ENCODE data around the gene PYGB. TPM values are rescaled to one million over a fixed set of nuclear protein-coding genes. Genes with fewer than 3 reads are reported as not detected.

Gene PYGB
- total RNA-seq, 1 donor from 2014 or later, result 57.9 TPM

DNA sequence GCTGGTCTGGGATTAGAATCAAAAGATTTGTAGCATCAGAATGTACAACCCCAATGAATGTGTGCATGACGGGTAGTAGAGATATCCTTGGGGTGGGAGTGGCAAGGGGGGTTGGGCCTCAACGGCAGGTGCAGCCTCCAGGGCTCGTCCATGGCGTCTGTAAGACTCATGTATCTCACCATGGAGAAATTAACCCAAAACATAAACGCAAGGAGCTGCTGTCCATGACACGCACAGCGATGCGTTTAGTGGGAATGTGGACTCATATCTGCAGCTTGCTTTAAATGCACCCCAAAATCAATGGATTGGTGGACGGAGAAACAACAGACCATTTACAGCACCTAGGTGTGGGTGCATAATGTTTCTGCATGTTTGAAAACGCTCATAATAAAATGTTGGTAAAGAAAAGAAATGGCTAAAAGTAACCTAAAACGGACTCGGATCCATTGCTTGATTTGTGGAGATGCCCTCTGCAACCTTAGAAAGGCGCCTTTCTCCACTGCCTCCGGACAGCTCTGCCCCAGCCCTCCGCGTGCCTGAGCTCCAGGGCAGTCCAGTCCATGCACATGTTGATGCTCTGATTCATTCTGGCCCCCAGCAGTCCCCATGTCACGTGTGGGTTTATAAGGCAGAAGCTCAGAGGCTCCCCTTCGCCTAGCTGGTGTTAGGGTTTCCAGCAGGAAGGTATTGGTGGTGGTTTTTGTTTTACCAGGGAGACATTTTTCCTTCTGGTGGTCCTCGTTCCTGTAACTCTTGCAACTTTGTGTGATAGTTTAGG, 24.5 kb downstream of the PYGB start:
- TF ChIP-seq CTCF (IDR thresholded peaks at IDR 0.05; ENCODE audit: unreplicated experiment), result no peak
- Mint-ChIP-seq H3K27ac (ENCODE audit: unreplicated experiment) (no peak overlapping the region), H3K27me3 (ENCODE audit: unreplicated experiment) (peaks cover 8% of the 10 kb centered on the region), H3K4me3 (ENCODE audit: unreplicated experiment) (no peak overlapping the region), H3K9me3 (ENCODE audit: unreplicated experiment) (no peaks in the 10 kb centered on the region), H3K4me1 (ENCODE audit: unreplicated experiment) (no peaks in the 10 kb centered on the region), H3K36me3 (ENCODE audit: low read depth, unreplicated experiment) (peaks cover 23% of the 10 kb centered on the region)
- no peak for DNase-seq (ENCODE audit: low spot score)

GRCh38 chr20:25273046-25273445, 25.2 kb downstream of the PYGB start:
- H3K9me3 Mint-ChIP-seq (ENCODE audit: unreplicated experiment), result no peaks in the 10 kb centered on the region
- TF ChIP-seq CTCF (IDR thresholded peaks at IDR 0.05; ENCODE audit: unreplicated experiment), result no peak
- H3K4me1 Mint-ChIP-seq (ENCODE audit: unreplicated experiment), result no peaks in the 10 kb centered on the region
- no peak overlapping the region for H3K27ac Mint-ChIP-seq (ENCODE audit: unreplicated experiment)
- peaks cover 23% of the 10 kb centered on the region for H3K36me3 Mint-ChIP-seq (ENCODE audit: low read depth, unreplicated experiment)
- DNase-seq (ENCODE audit: low spot score), result no peak
- no peak overlapping the region for H3K4me3 Mint-ChIP-seq (ENCODE audit: unreplicated experiment)
- H3K27me3 Mint-ChIP-seq (ENCODE audit: unreplicated experiment), result peaks cover 8% of the 10 kb centered on the region

- peak overlapping the region; percentile 67 for H3K4me3 Mint-ChIP-seq (ENCODE audit: unreplicated experiment)
- H3K27ac Mint-ChIP-seq (ENCODE audit: unreplicated experiment), result no peak overlapping the region
- no peaks in the 10 kb centered on the region for H3K9me3 Mint-ChIP-seq (ENCODE audit: unreplicated experiment)
- H3K27me3 Mint-ChIP-seq (ENCODE audit: unreplicated experiment), result peaks cover 8% of the 10 kb centered on the region
- no peak for TF ChIP-seq CTCF (IDR thresholded peaks at IDR 0.05; ENCODE audit: unreplicated experiment)
- H3K36me3 Mint-ChIP-seq (ENCODE audit: low read depth, unreplicated experiment), result peaks cover 23% of the 10 kb centered on the region
- no peaks in the 10 kb centered on the region for H3K4me1 Mint-ChIP-seq (ENCODE audit: unreplicated experiment)
- no peak for DNase-seq (ENCODE audit: low spot score)
Observed at GRCh38 chr20:25273541-25274358, 25.9 kb downstream of the PYGB start.

GRCh38 chr20:25274481-25274880, 26.6 kb downstream of the PYGB start:
- Mint-ChIP-seq H3K9me3 (ENCODE audit: unreplicated experiment) (no peaks in the 10 kb centered on the region), H3K36me3 (ENCODE audit: low read depth, unreplicated experiment) (peaks cover 19% of the 10 kb centered on the region), H3K27me3 (ENCODE audit: unreplicated experiment) (peaks cover 8% of the 10 kb centered on the region), H3K4me3 (ENCODE audit: unreplicated experiment) (no peak overlapping the region), H3K4me1 (ENCODE audit: unreplicated experiment) (no peaks in the 10 kb centered on the region), H3K27ac (ENCODE audit: unreplicated experiment) (no peak overlapping the region)
- DNase-seq (ENCODE audit: low spot score), result no peak
- TF ChIP-seq CTCF (IDR thresholded peaks at IDR 0.05; ENCODE audit: unreplicated experiment), result no peak
